ENCODE results near the gene ZNF780B.
A peak's percentile ranks its signal among the peaks of the same experiment; 100 is the strongest.
"Not testable (repeated sequence)": the region's sequence is repeated elsewhere in the genome, so short reads cannot be mapped to it uniquely, and the experiment has no call there.

ZNF780B gene

GRCh38 chr19:40057166-40057565, 1.1 kb upstream of the ZNF780B start:
- no peak for TF ChIP-seq Cebpa-rat (IDR thresholded peaks at IDR 0.05)
- peak overlapping the region in 4 of 11 experiments; percentile 80 to 82 (median 81); a peak in 6 of 22 replicates for H3K9ac ChIP-seq
- peak overlapping the region; percentile 83 to 94 (median 88); a peak in 20 of 22 replicates for H3K4me2 ChIP-seq
- H4K20me1 ChIP-seq, result peaks cover 0 to 4% (median 0%) of the 10 kb centered on the region in 11 experiments; a peak in 2 of 22 replicates
- H3K9me3 ChIP-seq (replicated peaks in 1 of 11), result peaks cover 31 to 61% (median 56%) of the 10 kb centered on the region in 11 experiments
- peak overlapping the region; percentile 65 to 86 (median 78); a peak in 12 of 20 replicates for H3K4me3 ChIP-seq
- H3K27me3 ChIP-seq, result no peaks in the 10 kb centered on the region
- H3K27ac ChIP-seq, result peak overlapping the region in 3 of 11 experiments; percentile 77 to 83 (median 80); a peak in 4 of 22 replicates
- H3K4me1 ChIP-seq, result peaks cover 11 to 32% (median 24%) of the 10 kb centered on the region in 10 experiments
- H3K36me3 ChIP-seq, result peaks cover 11 to 28% (median 19%) of the 10 kb centered on the region in 11 experiments; a peak in 19 of 22 replicates

- Histone ChIP-seq H3K9me3 (replicated peaks in 1 of 11) (peaks cover 37 to 64% (median 60%) of the 10 kb centered on the region in 11 experiments), H3K27ac (peak overlapping the region; percentile 34 to 83 (median 77)), H4K20me1 (peaks cover 0 to 4% (median 0%) of the 10 kb centered on the region in 11 experiments; a peak in 2 of 22 replicates), H3K4me3 (peak overlapping the region; percentile 65 to 86 (median 78)), H3K9ac (peak overlapping the region; percentile 77 to 86 (median 81)), H3K4me2 (peak overlapping the region; percentile 83 to 94 (median 88)), H3K27me3 (no peaks in the 10 kb centered on the region), H3K4me1 (peaks cover 11 to 32% (median 24%) of the 10 kb centered on the region in 10 experiments), H3K36me3 (peaks cover 11 to 34% (median 26%) of the 10 kb centered on the region in 11 experiments; a peak in 19 of 22 replicates)
- TF ChIP-seq Cebpa-rat (IDR thresholded peaks at IDR 0.05), result no peak
Observed at GRCh38 chr19:40056505-40056904, 474 bp upstream of the ZNF780B start.

GRCh38 chr19:40055049-40055448, 982 bp downstream of the ZNF780B start:
- peak overlapping the region; percentile 83 to 94 (median 88) for H3K4me2 ChIP-seq
- peaks cover 11 to 32% (median 24%) of the 10 kb centered on the region in 10 experiments for H3K4me1 ChIP-seq
- TF ChIP-seq Cebpa-rat (IDR thresholded peaks at IDR 0.05), result no peak
- H3K4me3 ChIP-seq, result peak overlapping the region; percentile 65 to 86 (median 78)
- H4K20me1 ChIP-seq, result peaks cover 0 to 4% (median 0%) of the 10 kb centered on the region in 11 experiments; a peak in 2 of 22 replicates
- H3K9ac ChIP-seq, result peak overlapping the region; percentile 77 to 86 (median 81)
- no peaks in the 10 kb centered on the region for H3K27me3 ChIP-seq
- H3K36me3 ChIP-seq, result peaks cover 18 to 49% (median 37%) of the 10 kb centered on the region in 11 experiments
- peak overlapping the region in 10 of 11 experiments; percentile 34 to 83 (median 76); a peak in 15 of 22 replicates for H3K27ac ChIP-seq
- peaks cover 44 to 69% (median 62%) of the 10 kb centered on the region in 11 experiments for H3K9me3 ChIP-seq (replicated peaks in 1 of 11)

- H3K27ac ChIP-seq, result no peak overlapping the region
Observed at GRCh38 chr19:40054632-40055031, 1.4 kb downstream of the ZNF780B start.

GRCh38 chr19:40053491-40053890, 2.5 kb downstream of the ZNF780B start:
- peaks cover 49 to 69% (median 62%) of the 10 kb centered on the region in 11 experiments for H3K9me3 ChIP-seq (replicated peaks in 1 of 11)
- H3K4me1 ChIP-seq, result peaks cover 11 to 32% (median 24%) of the 10 kb centered on the region in 10 experiments
- no peak overlapping the region for H3K9ac ChIP-seq
- TF ChIP-seq Cebpa-rat (IDR thresholded peaks at IDR 0.05), result no peak
- H3K36me3 ChIP-seq, result peaks cover 34 to 56% (median 49%) of the 10 kb centered on the region in 11 experiments
- peak overlapping the region in 7 of 11 experiments; percentile 2 to 94 (median 88); a peak in 4 of 22 replicates for H3K4me2 ChIP-seq
- no peaks in the 10 kb centered on the region for H3K27me3 ChIP-seq
- H4K20me1 ChIP-seq, result peaks cover 0 to 4% (median 0%) of the 10 kb centered on the region in 11 experiments; a peak in 2 of 22 replicates
- H3K4me3 ChIP-seq, result no peak overlapping the region; a peak in 2 of 20 replicates
- H3K27ac ChIP-seq, result no peak overlapping the region

More at GRCh38 chr19:40054632-40055031, 1.4 kb downstream of the ZNF780B start:
- Histone ChIP-seq H3K4me2 (peak overlapping the region; percentile 83 to 94 (median 88)), H3K4me3 (peak overlapping the region; percentile 65 to 86 (median 78); a peak in 18 of 20 replicates), H4K20me1 (peaks cover 0 to 4% (median 0%) of the 10 kb centered on the region in 11 experiments; a peak in 2 of 22 replicates), H3K4me1 (peaks cover 11 to 32% (median 24%) of the 10 kb centered on the region in 10 experiments), H3K27me3 (no peaks in the 10 kb centered on the region), H3K9ac (peak overlapping the region in 2 of 11 experiments; percentile 80 to 81; a peak in 1 of 22 replicates), H3K36me3 (peaks cover 22 to 50% (median 40%) of the 10 kb centered on the region in 11 experiments), H3K9me3 (replicated peaks in 1 of 11) (peaks cover 44 to 69% (median 62%) of the 10 kb centered on the region in 11 experiments)
- TF ChIP-seq Cebpa-rat (IDR thresholded peaks at IDR 0.05), result no peak

- peaks cover 47 to 55% (median 51%) of the 10 kb centered on the region in 11 experiments for H3K36me3 ChIP-seq
- not testable (repeated sequence) for H3K4me1 ChIP-seq, H3K27ac ChIP-seq, H3K4me3 ChIP-seq, H4K20me1 ChIP-seq, H3K27me3 ChIP-seq, H3K9ac ChIP-seq, H3K4me2 ChIP-seq
- H3K9me3 ChIP-seq (replicated peaks in 1 of 11), result peaks cover 57 to 77% (median 63%) of the 10 kb centered on the region in 11 experiments
Observed at GRCh38 chr19:40041718-40042117, 14.3 kb downstream of the ZNF780B start.

- H3K4me2 ChIP-seq, H4K20me1 ChIP-seq, H3K27me3 ChIP-seq, H3K9ac ChIP-seq, H3K27ac ChIP-seq, H3K4me1 ChIP-seq, H3K4me3 ChIP-seq: not testable (repeated sequence)
- peaks cover 57 to 77% (median 63%) of the 10 kb centered on the region in 11 experiments for H3K9me3 ChIP-seq (replicated peaks in 1 of 11)
- peaks cover 47 to 55% (median 50%) of the 10 kb centered on the region in 11 experiments for H3K36me3 ChIP-seq
Observed at GRCh38 chr19:40038047-40038446, 18.0 kb downstream of the ZNF780B start.

GRCh38 chr19:40035996-40036395, 20.0 kb downstream of the ZNF780B start:
- peaks cover 64 to 67% (median 66%) of the 10 kb centered on the region in 11 experiments for H3K36me3 ChIP-seq
- H3K4me3 ChIP-seq, result 0 out of 20 replicates have a peak overlapping the region, but pooled peaks of 3 of the 10 experiments have one; percentile 10 to 16 (median 15)
- no peaks in the 10 kb centered on the region for H3K4me1 ChIP-seq
- no peaks in the 10 kb centered on the region for H3K27me3 ChIP-seq
- no peak overlapping the region for H3K27ac ChIP-seq
- H4K20me1 ChIP-seq, result no peaks in the 10 kb centered on the region
- TF ChIP-seq Cebpa-rat (IDR thresholded peaks at IDR 0.05), result no peak
- H3K4me2 ChIP-seq, result no peak overlapping the region
- H3K9ac ChIP-seq, result no peak overlapping the region
- H3K9me3 ChIP-seq (replicated peaks in 1 of 11), result peaks cover 68 to 82% (median 72%) of the 10 kb centered on the region in 11 experiments

GRCh38 chr19:40033989-40034560, 22.0 kb downstream of the ZNF780B start:
- no peak overlapping the region for H3K4me2 ChIP-seq

More at GRCh38 chr19:40033989-40034560, 22.0 kb downstream of the ZNF780B start:
- Histone ChIP-seq H4K20me1 (no peaks in the 10 kb centered on the region), H3K27me3 (no peaks in the 10 kb centered on the region), H3K4me1 (no peaks in the 10 kb centered on the region), H3K27ac (no peak overlapping the region), H3K9me3 (replicated peaks in 1 of 11) (peaks cover 86 to 90% (median 87%) of the 10 kb centered on the region in 11 experiments), H3K9ac (no peak overlapping the region), H3K4me3 (peak overlapping the region in 3 of 10 experiments; percentile 11 to 24 (median 22); a peak in 4 of 20 replicates), H3K36me3 (peaks cover 68 to 85% (median 80%) of the 10 kb centered on the region in 11 experiments)
- no peak for TF ChIP-seq Cebpa-rat (IDR thresholded peaks at IDR 0.05)

Data from BLaER1 treated with 17β-estradiol and CSF1 and Interleukin-3, amounts not matched to agents 10 nM and 100 nM (cell line).